Measurements from ENCODE around the gene IL1RAPL2.

IL1RAPL2 gene

GRCh38 chrX:104749951-104750610 lies 184.1 kb downstream of the IL1RAPL2 start:
- no peaks in the 10 kb centered on the region for H3K9me2 ChIP-seq (replicated peaks; ENCODE audit: insufficient read depth, low read length)
- no peaks in the 10 kb centered on the region for H3K9me3 ChIP-seq (ENCODE audit: insufficient read depth, low read length)
- H3K27me3 ChIP-seq (ENCODE audit: low read length), result no peaks in the 10 kb centered on the region
- TF ChIP-seq CTCF (IDR thresholded peaks at IDR 0.05; ENCODE audit: insufficient read depth, low read length, poor library complexity, severe bottlenecking) (no peak), EZH2phosphoT487 (conservative IDR thresholded peaks at IDR 0.05; ENCODE audit: low read length) (no peak)
- no peaks in the 10 kb centered on the region for H4K20me1 ChIP-seq (ENCODE audit: low read depth, low read length)
- H3K79me2 ChIP-seq (ENCODE audit: insufficient read depth, low read length), result no peaks in the 10 kb centered on the region
- no peak overlapping the region for H3K9ac ChIP-seq (ENCODE audit: low read length)
- no peak overlapping the region for H3K27ac ChIP-seq (ENCODE audit: low read depth, low read length)
- no peak overlapping the region for H2AFZ ChIP-seq (ENCODE audit: low read depth, low read length, severe bottlenecking)
- no peak overlapping the region for H3K4me3 ChIP-seq (ENCODE audit: insufficient read depth, low read length, poor library complexity, severe bottlenecking)
- H3K4me2 ChIP-seq (ENCODE audit: low read depth, low read length, poor library complexity, severe bottlenecking), result no peak overlapping the region
- H3K36me3 ChIP-seq (ENCODE audit: low read length), result no peaks in the 10 kb centered on the region
- no peaks in the 10 kb centered on the region for H3F3A ChIP-seq (ENCODE audit: insufficient read depth)

- Histone ChIP-seq H3K79me2 (ENCODE audit: insufficient read depth, low read length) (no peaks in the 10 kb centered on the region), H4K20me1 (ENCODE audit: low read depth, low read length) (no peaks in the 10 kb centered on the region), H2AFZ (ENCODE audit: low read depth, low read length, severe bottlenecking) (no peak overlapping the region), H3F3A (ENCODE audit: insufficient read depth) (no peaks in the 10 kb centered on the region), H3K27me3 (ENCODE audit: low read length) (no peaks in the 10 kb centered on the region), H3K9me2 (replicated peaks; ENCODE audit: insufficient read depth, low read length) (no peaks in the 10 kb centered on the region), H3K36me3 (ENCODE audit: low read length) (no peaks in the 10 kb centered on the region), H3K27ac (ENCODE audit: low read depth, low read length) (no peak overlapping the region), H3K9ac (ENCODE audit: low read length) (no peak overlapping the region), H3K4me3 (ENCODE audit: insufficient read depth, low read length, poor library complexity, severe bottlenecking) (no peak overlapping the region), H3K9me3 (ENCODE audit: insufficient read depth, low read length) (no peaks in the 10 kb centered on the region), H3K4me2 (ENCODE audit: low read depth, low read length, poor library complexity, severe bottlenecking) (no peak overlapping the region)
- TF ChIP-seq EZH2phosphoT487 (conservative IDR thresholded peaks at IDR 0.05; ENCODE audit: low read length) (no peak), CTCF (IDR thresholded peaks at IDR 0.05; ENCODE audit: insufficient read depth, low read length, poor library complexity, severe bottlenecking) (no peak)
Measured at GRCh38 chrX:104762641-104763040, 196.6 kb downstream of the IL1RAPL2 start.

- TF ChIP-seq CTCF (IDR thresholded peaks at IDR 0.05; ENCODE audit: insufficient read depth, low read length, poor library complexity, severe bottlenecking) (no peak), EZH2phosphoT487 (conservative IDR thresholded peaks at IDR 0.05; ENCODE audit: low read length) (no peak)
- H3K9ac ChIP-seq (ENCODE audit: low read length), result no peak overlapping the region
Measured at GRCh38 chrX:104789784-104790183, 223.8 kb downstream of the IL1RAPL2 start.

More at GRCh38 chrX:104789784-104790183, 223.8 kb downstream of the IL1RAPL2 start:
- Histone ChIP-seq H3K4me3 (ENCODE audit: insufficient read depth, low read length, poor library complexity, severe bottlenecking) (no peak overlapping the region), H3K4me2 (ENCODE audit: low read depth, low read length, poor library complexity, severe bottlenecking) (no peak overlapping the region), H3K9me3 (ENCODE audit: insufficient read depth, low read length) (no peaks in the 10 kb centered on the region), H3K27me3 (ENCODE audit: low read length) (no peaks in the 10 kb centered on the region), H3K9me2 (replicated peaks; ENCODE audit: insufficient read depth, low read length) (no peaks in the 10 kb centered on the region), H3K27ac (ENCODE audit: low read depth, low read length) (no peak overlapping the region), H4K20me1 (ENCODE audit: low read depth, low read length) (no peaks in the 10 kb centered on the region), H3F3A (ENCODE audit: insufficient read depth) (no peaks in the 10 kb centered on the region), H3K36me3 (ENCODE audit: low read length) (no peaks in the 10 kb centered on the region), H3K79me2 (ENCODE audit: insufficient read depth, low read length) (no peaks in the 10 kb centered on the region), H2AFZ (ENCODE audit: low read depth, low read length, severe bottlenecking) (no peak overlapping the region)

All from SU-DHL-6 (cell line).